GM23338 (cell line): ENCODE measurements around the gene SLC38A10. TPM values are rescaled to one million over a fixed set of nuclear protein-coding genes. Genes with fewer than 3 reads are reported as not detected.

Experiments used
- ATAC-seq: fragments of 200-7000 bp; cut with Tn5 transposase; 3 replicates; pipeline ENCODE4 v1.9.1; 2020
- DNase-seq: peaks from one replicate; pipeline ENCODE4 v3.0.0-alpha.2; 2015; ENCODE audit warnings: low spot score
- H2AFZ ChIP-seq: fragments of 200-600 bp; sonication (generic); 2 replicates; pipeline ENCODE4 v1.8.0; 2016; ENCODE audit warnings: antibody characterized with exemption, mild to moderate bottlenecking, moderate library complexity
- H3F3A ChIP-seq: fragments of 200-600 bp; sonication (generic); replicated peaks from 2 replicates; pipeline ENCODE4 v1.8.0; 2017; ENCODE audit warnings: antibody characterized with exemption, mixed run types, low read depth
- H3K27ac ChIP-seq: fragments of 200-600 bp; sonication (generic); 2 replicates; pipeline ENCODE4 v1.6.1; 2016; ENCODE audit warnings: low read depth
- H3K27me3 ChIP-seq: fragments of 200-600 bp; sonication (generic); 2 replicates; pipeline ENCODE4 v1.8.0; 2016; ENCODE audit warnings: mild to moderate bottlenecking, mixed run types, moderate library complexity; ENCODE audit not compliant: insufficient read depth
- H3K36me3 ChIP-seq: fragments of 200-600 bp; sonication (generic); 2 replicates; pipeline ENCODE4 v1.8.0; 2016; ENCODE audit warnings: mild to moderate bottlenecking; ENCODE audit not compliant: insufficient read depth
- H3K4me1 ChIP-seq: fragments of 200-600 bp; sonication (generic); 2 replicates; pipeline ENCODE4 v1.8.0; 2016; ENCODE audit warnings: mild to moderate bottlenecking, moderate library complexity; ENCODE audit not compliant: insufficient read depth
- H3K4me2 ChIP-seq: fragments of 200-600 bp; sonication (generic); 2 replicates; pipeline ENCODE4 v1.7.1; 2017; ENCODE audit warnings: mixed run types
- H3K4me3 ChIP-seq: fragments of 200-600 bp; sonication (generic); 2 replicates; pipeline ENCODE4 v1.6.1; 2016; ENCODE audit warnings: mixed run types
- H3K79me2 ChIP-seq: fragments of 200-600 bp; sonication (generic); replicated peaks from 2 replicates; pipeline ENCODE4 v1.8.0; 2017; ENCODE audit warnings: mild to moderate bottlenecking; ENCODE audit not compliant: insufficient read depth
- H3K9me2 ChIP-seq: fragments of 200-600 bp; sonication (generic); 2 replicates; pipeline ENCODE4 v1.8.0; 2017; ENCODE audit not compliant: insufficient read depth
- H4K20me1 ChIP-seq: fragments of 200-600 bp; sonication (generic); replicated peaks from 2 replicates; pipeline ENCODE4 v1.8.0; 2017; ENCODE audit warnings: mild to moderate bottlenecking; ENCODE audit not compliant: insufficient read depth
- H3K27ac Mint-ChIP-seq: 2 replicates; pipeline ENCODE4 v1.8.0; 2020; ENCODE audit warnings: inconsistent platforms, mild to moderate bottlenecking, moderate library complexity, mixed read lengths
- H3K27me3 Mint-ChIP-seq: 3 replicates; pipeline ENCODE4 v1.8.0; 2022; ENCODE audit warnings: low read depth, mild to moderate bottlenecking, moderate library complexity, mixed read lengths, inconsistent platforms; ENCODE audit not compliant: insufficient read depth, poor library complexity
- H3K36me3 Mint-ChIP-seq: 3 replicates; pipeline ENCODE4 v1.8.0; 2021; ENCODE audit warnings: low read depth, mild to moderate bottlenecking, inconsistent platforms, moderate library complexity, mixed read lengths
- H3K4me1 Mint-ChIP-seq: 3 replicates; pipeline ENCODE4 v1.8.0; 2020; ENCODE audit warnings: mild to moderate bottlenecking, inconsistent platforms, mixed read lengths
- H3K4me3 Mint-ChIP-seq: 3 replicates; pipeline ENCODE4 v1.8.0; 2021; ENCODE audit warnings: moderate library complexity, mild to moderate bottlenecking, inconsistent platforms, mixed read lengths
- H3K9me3 Mint-ChIP-seq: 3 replicates; pipeline ENCODE4 v1.8.0; 2020; ENCODE audit warnings: moderate library complexity, mild to moderate bottlenecking, inconsistent platforms, mixed read lengths
- CREB1 ChIP-seq: fragments of 250-450 bp; sonication (Bioruptor Pico); IDR thresholded peaks from 2 replicates; pipeline ENCODE4 v1.5.0; 2020; ENCODE audit warnings: low read depth, mild to moderate bottlenecking, moderate library complexity
- EZH2 ChIP-seq: fragments of 200-600 bp; sonication (generic); IDR thresholded peaks from one replicate; pipeline ENCODE4 v1.8.0; 2017; ENCODE audit warnings: antibody characterized with exemption, mild to moderate bottlenecking, low read depth; ENCODE audit not compliant: unreplicated experiment
- EZH2phosphoT487 ChIP-seq: fragments of 200-600 bp; sonication (generic); IDR thresholded peaks from one replicate; pipeline ENCODE4 v1.8.1; 2018; ENCODE audit warnings: antibody characterized with exemption; ENCODE audit not compliant: unreplicated experiment
- NANOG ChIP-seq: IDR thresholded peaks from 2 replicates; pipeline ENCODE4 v1.6.1; 2016; ENCODE audit warnings: antibody characterized with exemption, borderline replicate concordance
- POLR2AphosphoS5 ChIP-seq: IDR thresholded peaks from 2 replicates; pipeline ENCODE4 v1.6.1; 2016; ENCODE audit warnings: antibody characterized with exemption, low read depth
- STAT1 ChIP-seq: IDR thresholded peaks from one replicate; pipeline ENCODE4 v1.6.1; 2016; ENCODE audit warnings: antibody characterized with exemption; ENCODE audit not compliant: unreplicated experiment
- ZNF114 ChIP-seq: fragments of 250-450 bp; sonication (Bioruptor Pico); IDR thresholded peaks from 2 replicates; pipeline ENCODE4 v1.5.0; 2020; ENCODE audit warnings: mild to moderate bottlenecking, moderate library complexity
- polyA plus RNA-seq: library from polyadenylated mRNA; unstranded; fragments of >200 nt; fragmentation: Nextera tagmentation; extraction: Ambion mirVana; gene quantifications from 2 replicates; pipeline ENCODE4 v1.2.1, GENCODE V29; 2016
- total RNA-seq: library from RNA; depleted of rRNA; stranded (reverse); fragments of >200 nt; shearing (Covaris generic); gene quantifications from 2 replicates; pipeline ENCODE4 v1.2.3, GENCODE V29; 2014
- TF ChIP-seq, protein P1 (sequence below), 2 experiments: fragments of 200-600 bp in 1 of 2; sonication (generic) in 1 of 2; conservative IDR thresholded peaks; 2 replicates each; pipeline versions ENCODE4 v1.5.1 to v1.6.1; 2016 to 2017; ENCODE audit warnings: antibody characterized with exemption in 2 of 2, low read depth in 2 of 2, mild to moderate bottlenecking in 2 of 2, moderate library complexity in 1 of 2
- TF ChIP-seq, protein P2 (sequence below): IDR thresholded peaks from one replicate; pipeline ENCODE4 v1.6.1; 2018; ENCODE audit warnings: antibody characterized with exemption; ENCODE audit not compliant: unreplicated experiment
- TF ChIP-seq, protein P3 (sequence below): IDR thresholded peaks from 2 replicates; pipeline ENCODE4 v1.6.1; 2016; ENCODE audit warnings: antibody characterized with exemption

The SLC38A10 gene
- total and polyA plus RNA-seq, 2 experiments from 2014 or later: 17.1 to 55.8 TPM

DNA sequence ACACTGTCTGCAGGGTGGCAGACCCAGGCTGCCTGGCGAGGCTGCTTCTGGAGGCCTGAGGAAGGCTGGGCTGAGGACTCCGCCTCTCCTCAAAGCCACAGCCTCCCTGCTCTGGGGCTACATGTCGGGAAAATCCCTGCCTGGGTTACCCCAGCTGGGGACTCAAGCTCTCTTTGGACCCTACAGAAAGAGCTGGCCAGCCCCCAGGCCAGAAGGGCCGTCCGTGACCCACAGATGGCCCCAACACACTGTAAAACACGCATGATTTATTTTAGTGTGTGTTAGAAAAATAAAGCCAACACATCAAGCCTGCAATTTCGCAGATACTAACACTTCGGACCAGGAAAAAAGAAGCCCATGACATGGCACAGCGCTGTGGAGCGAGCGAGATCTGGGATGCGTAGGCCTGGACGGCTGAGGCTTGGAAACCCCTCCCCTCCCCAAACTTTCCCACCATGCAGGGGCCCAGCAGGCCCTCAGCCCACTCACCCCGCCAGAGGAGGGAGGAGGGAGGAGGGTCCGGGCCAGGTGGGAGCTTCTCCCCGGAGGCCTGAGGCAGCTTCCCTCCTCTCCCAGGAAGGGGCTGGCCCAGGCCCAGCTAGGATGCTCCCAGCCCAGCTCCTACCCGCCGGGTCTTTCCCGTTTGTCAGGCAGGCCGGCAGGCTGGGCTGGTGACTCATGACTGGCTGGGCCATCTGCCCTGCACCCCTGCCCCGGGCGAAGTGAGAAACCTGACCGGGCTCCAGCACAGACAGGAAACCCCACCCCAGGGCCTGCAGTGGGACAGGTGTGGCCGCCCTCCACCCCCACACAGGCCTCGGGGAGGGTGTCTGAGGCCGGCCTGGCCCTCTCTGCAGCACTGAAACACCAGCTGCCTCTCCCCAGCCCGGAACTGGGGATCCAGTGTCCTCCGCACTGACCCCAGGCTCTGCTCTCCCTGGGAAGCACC lies 34.1 kb upstream of the SLC38A10 start (continued):
- TF ChIP-seq, protein P1, sequence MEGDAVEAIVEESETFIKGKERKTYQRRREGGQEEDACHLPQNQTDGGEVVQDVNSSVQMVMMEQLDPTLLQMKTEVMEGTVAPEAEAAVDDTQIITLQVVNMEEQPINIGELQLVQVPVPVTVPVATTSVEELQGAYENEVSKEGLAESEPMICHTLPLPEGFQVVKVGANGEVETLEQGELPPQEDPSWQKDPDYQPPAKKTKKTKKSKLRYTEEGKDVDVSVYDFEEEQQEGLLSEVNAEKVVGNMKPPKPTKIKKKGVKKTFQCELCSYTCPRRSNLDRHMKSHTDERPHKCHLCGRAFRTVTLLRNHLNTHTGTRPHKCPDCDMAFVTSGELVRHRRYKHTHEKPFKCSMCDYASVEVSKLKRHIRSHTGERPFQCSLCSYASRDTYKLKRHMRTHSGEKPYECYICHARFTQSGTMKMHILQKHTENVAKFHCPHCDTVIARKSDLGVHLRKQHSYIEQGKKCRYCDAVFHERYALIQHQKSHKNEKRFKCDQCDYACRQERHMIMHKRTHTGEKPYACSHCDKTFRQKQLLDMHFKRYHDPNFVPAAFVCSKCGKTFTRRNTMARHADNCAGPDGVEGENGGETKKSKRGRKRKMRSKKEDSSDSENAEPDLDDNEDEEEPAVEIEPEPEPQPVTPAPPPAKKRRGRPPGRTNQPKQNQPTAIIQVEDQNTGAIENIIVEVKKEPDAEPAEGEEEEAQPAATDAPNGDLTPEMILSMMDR (conservative IDR thresholded peaks at IDR 0.05; ENCODE audit: low read depth in 2 of 2): no peak
- TF ChIP-seq, protein P2, sequence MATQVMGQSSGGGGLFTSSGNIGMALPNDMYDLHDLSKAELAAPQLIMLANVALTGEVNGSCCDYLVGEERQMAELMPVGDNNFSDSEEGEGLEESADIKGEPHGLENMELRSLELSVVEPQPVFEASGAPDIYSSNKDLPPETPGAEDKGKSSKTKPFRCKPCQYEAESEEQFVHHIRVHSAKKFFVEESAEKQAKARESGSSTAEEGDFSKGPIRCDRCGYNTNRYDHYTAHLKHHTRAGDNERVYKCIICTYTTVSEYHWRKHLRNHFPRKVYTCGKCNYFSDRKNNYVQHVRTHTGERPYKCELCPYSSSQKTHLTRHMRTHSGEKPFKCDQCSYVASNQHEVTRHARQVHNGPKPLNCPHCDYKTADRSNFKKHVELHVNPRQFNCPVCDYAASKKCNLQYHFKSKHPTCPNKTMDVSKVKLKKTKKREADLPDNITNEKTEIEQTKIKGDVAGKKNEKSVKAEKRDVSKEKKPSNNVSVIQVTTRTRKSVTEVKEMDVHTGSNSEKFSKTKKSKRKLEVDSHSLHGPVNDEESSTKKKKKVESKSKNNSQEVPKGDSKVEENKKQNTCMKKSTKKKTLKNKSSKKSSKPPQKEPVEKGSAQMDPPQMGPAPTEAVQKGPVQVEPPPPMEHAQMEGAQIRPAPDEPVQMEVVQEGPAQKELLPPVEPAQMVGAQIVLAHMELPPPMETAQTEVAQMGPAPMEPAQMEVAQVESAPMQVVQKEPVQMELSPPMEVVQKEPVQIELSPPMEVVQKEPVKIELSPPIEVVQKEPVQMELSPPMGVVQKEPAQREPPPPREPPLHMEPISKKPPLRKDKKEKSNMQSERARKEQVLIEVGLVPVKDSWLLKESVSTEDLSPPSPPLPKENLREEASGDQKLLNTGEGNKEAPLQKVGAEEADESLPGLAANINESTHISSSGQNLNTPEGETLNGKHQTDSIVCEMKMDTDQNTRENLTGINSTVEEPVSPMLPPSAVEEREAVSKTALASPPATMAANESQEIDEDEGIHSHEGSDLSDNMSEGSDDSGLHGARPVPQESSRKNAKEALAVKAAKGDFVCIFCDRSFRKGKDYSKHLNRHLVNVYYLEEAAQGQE: no peak
- TF ChIP-seq NANOG (no peak), EZH2phosphoT487 (no peak), ZNF114 (CRISPR knock-in tag) (no peak), STAT1 (no peak)
- TF ChIP-seq, protein P3, sequence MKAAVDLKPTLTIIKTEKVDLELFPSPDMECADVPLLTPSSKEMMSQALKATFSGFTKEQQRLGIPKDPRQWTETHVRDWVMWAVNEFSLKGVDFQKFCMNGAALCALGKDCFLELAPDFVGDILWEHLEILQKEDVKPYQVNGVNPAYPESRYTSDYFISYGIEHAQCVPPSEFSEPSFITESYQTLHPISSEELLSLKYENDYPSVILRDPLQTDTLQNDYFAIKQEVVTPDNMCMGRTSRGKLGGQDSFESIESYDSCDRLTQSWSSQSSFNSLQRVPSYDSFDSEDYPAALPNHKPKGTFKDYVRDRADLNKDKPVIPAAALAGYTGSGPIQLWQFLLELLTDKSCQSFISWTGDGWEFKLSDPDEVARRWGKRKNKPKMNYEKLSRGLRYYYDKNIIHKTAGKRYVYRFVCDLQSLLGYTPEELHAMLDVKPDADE: no peak

DNA sequence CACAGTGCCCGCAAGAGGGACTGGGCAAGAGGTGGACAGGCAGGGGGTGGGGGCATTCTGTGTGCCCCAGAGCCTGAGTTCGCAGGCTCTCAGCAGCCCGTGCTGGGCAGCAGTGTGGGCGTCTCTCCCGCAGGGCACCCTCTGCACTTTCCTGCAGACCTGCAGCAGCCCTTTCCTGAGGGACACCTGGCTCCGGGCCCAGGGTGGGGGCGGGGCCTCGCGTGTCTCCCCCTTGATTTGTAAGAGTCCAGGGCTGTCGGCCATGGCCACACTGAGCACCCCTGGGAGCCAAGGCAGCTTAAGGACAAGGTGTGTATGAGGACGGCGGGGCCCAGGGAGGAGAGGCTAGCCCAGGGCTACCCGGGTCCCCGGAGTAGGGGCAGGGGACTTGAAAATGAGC lies 33.4 kb upstream of the SLC38A10 start:
- Histone ChIP-seq H3K4me3 (no peak overlapping the region), H3F3A (no peaks in the 10 kb centered on the region), H3K4me1 (peaks cover 4% of the 10 kb centered on the region; the same call in 1 of the 2 replicates), H3K36me3 (no peaks in the 10 kb centered on the region), H3K4me2 (no peak overlapping the region), H3K27me3 (no peaks in the 10 kb centered on the region), H3K79me2 (no peaks in the 10 kb centered on the region), H3K9me2 (no peaks in the 10 kb centered on the region), H2AFZ (no peak overlapping the region; the same call in 1 of the 2 replicates), H4K20me1 (no peaks in the 10 kb centered on the region), H3K27ac (no peak overlapping the region)
- Mint-ChIP-seq H3K27ac (no peak overlapping the region), H3K27me3 (peaks cover 15% of the 10 kb centered on the region), H3K9me3 (no peaks in the 10 kb centered on the region), H3K4me1 (peaks cover 22% of the 10 kb centered on the region), H3K36me3 (no peaks in the 10 kb centered on the region), H3K4me3 (no peak overlapping the region)
- no peak for DNase-seq
- no peak; the same call in 2 of the 3 replicates for ATAC-seq
- TF ChIP-seq, protein P2: no peak
- TF ChIP-seq CREB1 (CRISPR knock-in tag) (no peak), EZH2 (no peak), ZNF114 (CRISPR knock-in tag) (no peak), EZH2phosphoT487 (no peak), NANOG (no peak), POLR2AphosphoS5 (no peak)
